WTC11 (cell line): ENCODE measurements around the gene MAP3K10. TPM values are rescaled to one million over a fixed set of nuclear protein-coding genes. Genes with fewer than 3 reads are reported as not detected.

Experiments used
- ATAC-seq: fragments of 200-7000 bp; cut with Tn5 transposase; 2 replicates; pipeline ENCODE4 v1.10.0; 2021; ENCODE audit warnings: mild to moderate bottlenecking, moderate library complexity
- CTCF ChIA-PET: fragments of 300-600 bp; sonication (Branson Sonifier 250); formaldehyde crosslinking; loops from one replicate; lab custom pipeline; 2021; ENCODE audit warnings: antibody characterized with exemption; lab: Charles Lee
- POLR2A ChIA-PET: fragments of 350-600 bp; sonication (Branson Sonifier 250); formaldehyde crosslinking; loops from one replicate; lab custom pipeline; 2021; ENCODE audit warnings: antibody characterized with exemption; lab: Charles Lee
- DNase-seq: peaks from one replicate; pipeline ENCODE4 v3.0.0; 2021; ENCODE audit warnings: low spot score
- H3K27ac Mint-ChIP-seq: 2 replicates; pipeline ENCODE4 v1.8.0; 2021; ENCODE audit warnings: mixed read lengths
- H3K27me3 Mint-ChIP-seq: 2 replicates; pipeline ENCODE4 v1.8.0; 2021; ENCODE audit warnings: low read depth, mild to moderate bottlenecking, moderate library complexity, mixed read lengths
- H3K36me3 Mint-ChIP-seq: 2 replicates; pipeline ENCODE4 v1.8.0; 2021; ENCODE audit warnings: mixed read lengths
- H3K4me1 Mint-ChIP-seq: 2 replicates; pipeline ENCODE4 v1.8.0; 2022; ENCODE audit warnings: mixed read lengths
- H3K4me3 Mint-ChIP-seq: 2 replicates; pipeline ENCODE4 v1.8.0; 2021; ENCODE audit warnings: mild to moderate bottlenecking, moderate library complexity, mixed read lengths
- H3K9me3 Mint-ChIP-seq: 2 replicates; pipeline ENCODE4 v1.8.0; 2021; ENCODE audit warnings: mixed read lengths
- ATF1 ChIP-seq: sonication (generic); formaldehyde crosslinking; IDR thresholded peaks from 2 replicates; pipeline ENCODE4 v1.8.1; 2023; ENCODE audit warnings: mild to moderate bottlenecking, moderate library complexity, missing genetic modification reagents
- ATF2 ChIP-seq: sonication (generic); formaldehyde crosslinking; IDR thresholded peaks from 2 replicates; pipeline ENCODE4 v1.8.1; 2022; ENCODE audit warnings: low read depth, missing genetic modification reagents, borderline replicate concordance
- CBFB ChIP-seq: sonication (generic); formaldehyde crosslinking; IDR thresholded peaks from 2 replicates; pipeline ENCODE4 v1.8.1; 2022; ENCODE audit warnings: mild to moderate bottlenecking, low read depth, missing genetic modification reagents
- E2F4 ChIP-seq: sonication (generic); formaldehyde crosslinking; IDR thresholded peaks from 2 replicates; pipeline ENCODE4 v1.8.1; 2022; ENCODE audit warnings: low read depth, mild to moderate bottlenecking, moderate library complexity, missing genetic modification reagents, borderline replicate concordance
- FOXK1 ChIP-seq: sonication (generic); formaldehyde crosslinking; IDR thresholded peaks from 2 replicates; pipeline ENCODE4 v1.8.0; 2022; ENCODE audit warnings: mild to moderate bottlenecking, moderate library complexity, missing genetic modification reagents
- GRHL2 ChIP-seq: fragments of 250-450 bp; sonication (Bioruptor Pico); IDR thresholded peaks from 2 replicates; pipeline ENCODE4 v1.8.0; 2022; ENCODE audit warnings: mild to moderate bottlenecking, moderate library complexity; ENCODE audit not compliant: insufficient replicate concordance, severe bottlenecking
- HMGA2 ChIP-seq: fragments of 250-450 bp; sonication (Bioruptor Pico); IDR thresholded peaks from 2 replicates; pipeline ENCODE4 v1.4.0; 2021; ENCODE audit warnings: mild to moderate bottlenecking, moderate library complexity
- IRF2 ChIP-seq: sonication (generic); formaldehyde crosslinking; IDR thresholded peaks from 2 replicates; pipeline ENCODE4 v1.8.0; 2022; ENCODE audit warnings: low read depth, missing genetic modification reagents, borderline replicate concordance
- JUN ChIP-seq: sonication (generic); formaldehyde crosslinking; IDR thresholded peaks from 2 replicates; pipeline ENCODE4 v1.8.0; 2023; ENCODE audit warnings: mild to moderate bottlenecking, missing genetic modification reagents
- KAT7 ChIP-seq: sonication (generic); formaldehyde crosslinking; IDR thresholded peaks from 2 replicates; pipeline ENCODE4 v1.8.1; 2023; ENCODE audit warnings: missing genetic modification reagents, mild to moderate bottlenecking, borderline replicate concordance
- NR1H2 ChIP-seq: sonication (generic); formaldehyde crosslinking; IDR thresholded peaks from 2 replicates; pipeline ENCODE4 v1.9.0; 2021; ENCODE audit warnings: mild to moderate bottlenecking, moderate library complexity, missing genetic modification reagents
- NR3C1 ChIP-seq: sonication (generic); formaldehyde crosslinking; conservative IDR thresholded peaks from 2 replicates; pipeline ENCODE4 v1.8.1; 2023; ENCODE audit warnings: low read depth, mild to moderate bottlenecking, missing genetic modification reagents
- OVOL2 ChIP-seq: fragments of 250-450 bp; sonication (Bioruptor Pico); IDR thresholded peaks from 2 replicates; pipeline ENCODE4 v1.9.0; 2021; ENCODE audit warnings: mild to moderate bottlenecking, borderline replicate concordance
- PREB ChIP-seq: sonication (generic); formaldehyde crosslinking; IDR thresholded peaks from 2 replicates; pipeline ENCODE4 v1.8.1; 2022; ENCODE audit warnings: mild to moderate bottlenecking, missing genetic modification reagents, moderate library complexity, borderline replicate concordance
- SP1 ChIP-seq: sonication (generic); formaldehyde crosslinking; conservative IDR thresholded peaks from 2 replicates; pipeline ENCODE4 v1.8.1; 2022; ENCODE audit warnings: missing genetic modification reagents
- TEAD1 ChIP-seq: sonication (generic); formaldehyde crosslinking; IDR thresholded peaks from 2 replicates; pipeline ENCODE4 v1.8.0; 2022; ENCODE audit warnings: mild to moderate bottlenecking, missing genetic modification reagents
- ZNF121 ChIP-seq: sonication (generic); formaldehyde crosslinking; IDR thresholded peaks from 2 replicates; pipeline ENCODE4 v1.8.0; 2023; ENCODE audit warnings: missing genetic modification reagents
- ZNF396 ChIP-seq: fragments of 250-450 bp; sonication (Bioruptor Pico); IDR thresholded peaks from 2 replicates; pipeline ENCODE4 v1.8.0; 2021; ENCODE audit warnings: mild to moderate bottlenecking, moderate library complexity, borderline replicate concordance
- ZNF416 ChIP-seq: fragments of 250-450 bp; sonication (Bioruptor Pico); IDR thresholded peaks from 2 replicates; pipeline ENCODE4 v1.9.0; 2021; ENCODE audit warnings: mild to moderate bottlenecking, inconsistent platforms
- ZNF671 ChIP-seq: fragments of 250-450 bp; sonication (Bioruptor Pico); IDR thresholded peaks from 2 replicates; pipeline ENCODE4 v1.8.0; 2021; ENCODE audit warnings: mild to moderate bottlenecking
- total RNA-seq: library from RNA; stranded (reverse); gene quantifications from 3 replicates; pipeline ENCODE4 v1.2.3, GENCODE V29; 2021
- TF ChIP-seq, protein P1 (sequence below): fragments of 250-450 bp; sonication (Bioruptor Pico); IDR thresholded peaks from 2 replicates; pipeline ENCODE4 v2.1.2; 2022; ENCODE audit warnings: mild to moderate bottlenecking, moderate library complexity
- TF ChIP-seq, protein P2 (sequence below): sonication (generic); formaldehyde crosslinking; IDR thresholded peaks from 2 replicates; pipeline ENCODE4 v1.8.0; 2022; ENCODE audit warnings: mild to moderate bottlenecking, missing genetic modification reagents

The MAP3K10 gene
- total RNA-seq, 1 experiment from 2014 or later: 23.5 TPM

- TF ChIP-seq OVOL2 (CRISPR knock-in tag): no peak
- TF ChIP-seq, protein P1, sequence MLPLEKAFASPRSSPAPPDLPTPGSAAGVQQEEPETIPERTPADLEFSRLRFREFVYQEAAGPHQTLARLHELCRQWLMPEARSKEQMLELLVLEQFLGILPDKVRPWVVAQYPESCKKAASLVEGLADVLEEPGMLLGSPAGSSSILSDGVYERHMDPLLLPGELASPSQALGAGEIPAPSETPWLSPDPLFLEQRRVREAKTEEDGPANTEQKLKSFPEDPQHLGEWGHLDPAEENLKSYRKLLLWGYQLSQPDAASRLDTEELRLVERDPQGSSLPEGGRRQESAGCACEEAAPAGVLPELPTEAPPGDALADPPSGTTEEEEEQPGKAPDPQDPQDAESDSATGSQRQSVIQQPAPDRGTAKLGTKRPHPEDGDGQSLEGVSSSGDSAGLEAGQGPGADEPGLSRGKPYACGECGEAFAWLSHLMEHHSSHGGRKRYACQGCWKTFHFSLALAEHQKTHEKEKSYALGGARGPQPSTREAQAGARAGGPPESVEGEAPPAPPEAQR (CRISPR knock-in tag): no peak
- TF ChIP-seq PREB (CRISPR knock-in tag): no peak
- no peak for TF ChIP-seq CBFB (CRISPR knock-in tag)
- no peak for TF ChIP-seq KAT7 (CRISPR knock-in tag)
- TF ChIP-seq JUN (CRISPR knock-in tag): no peak
- TF ChIP-seq NR1H2 (CRISPR knock-in tag): no peak
- TF ChIP-seq, all 79 proteins: peak for 0
- Mint-ChIP-seq H3K36me3 (peaks cover 25% of the 10 kb centered on the region), H3K9me3 (no peaks in the 10 kb centered on the region), H3K27me3 (no peaks in the 10 kb centered on the region), H3K27ac (no peak overlapping the region), H3K4me3 (no peak overlapping the region), H3K4me1 (peaks cover 16% of the 10 kb centered on the region)
- no peak for DNase-seq
- CTCF ChIA-PET: no interaction called here
- ATAC-seq: no peak
- POLR2A ChIA-PET: no interaction called here
These were observed 64.5 kb downstream of the MAP3K10 start for GRCh38 chr19:40255619-40256166.

- Mint-ChIP-seq H3K36me3 (peaks cover 26% of the 10 kb centered on the region), H3K27me3 (no peaks in the 10 kb centered on the region), H3K9me3 (no peaks in the 10 kb centered on the region), H3K27ac (no peak overlapping the region), H3K4me3 (no peak overlapping the region)
- ChIA-PET CTCF (interaction anchor here (0.6 kb wide), 1 partner anchor 14 kb away, joined by 3 read pairs; no protein-coding TSS in a partner anchor), POLR2A (no interaction called here)
- TF ChIP-seq TEAD1 (no peak), ATF1 (CRISPR knock-in tag) (no peak), ZNF416 (CRISPR knock-in tag) (no peak), ZNF671 (no peak), HMGA2 (no peak), ZNF396 (CRISPR knock-in tag) (no peak), ZNF121 (CRISPR knock-in tag) (no peak), FOXK1 (CRISPR knock-in tag) (no peak), GRHL2 (CRISPR knock-in tag) (no peak), E2F4 (CRISPR knock-in tag) (no peak)
- TF ChIP-seq, protein P2, sequence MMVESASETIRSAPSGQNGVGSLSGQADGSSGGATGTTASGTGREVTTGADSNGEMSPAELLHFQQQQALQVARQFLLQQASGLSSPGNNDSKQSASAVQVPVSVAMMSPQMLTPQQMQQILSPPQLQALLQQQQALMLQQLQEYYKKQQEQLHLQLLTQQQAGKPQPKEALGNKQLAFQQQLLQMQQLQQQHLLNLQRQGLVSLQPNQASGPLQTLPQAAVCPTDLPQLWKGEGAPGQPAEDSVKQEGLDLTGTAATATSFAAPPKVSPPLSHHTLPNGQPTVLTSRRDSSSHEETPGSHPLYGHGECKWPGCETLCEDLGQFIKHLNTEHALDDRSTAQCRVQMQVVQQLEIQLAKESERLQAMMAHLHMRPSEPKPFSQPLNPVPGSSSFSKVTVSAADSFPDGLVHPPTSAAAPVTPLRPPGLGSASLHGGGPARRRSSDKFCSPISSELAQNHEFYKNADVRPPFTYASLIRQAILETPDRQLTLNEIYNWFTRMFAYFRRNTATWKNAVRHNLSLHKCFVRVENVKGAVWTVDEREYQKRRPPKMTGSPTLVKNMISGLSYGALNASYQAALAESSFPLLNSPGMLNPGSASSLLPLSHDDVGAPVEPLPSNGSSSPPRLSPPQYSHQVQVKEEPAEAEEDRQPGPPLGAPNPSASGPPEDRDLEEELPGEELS (CRISPR knock-in tag): no peak
- TF ChIP-seq, all 79 proteins: peak for 0
- no peak for ATAC-seq
- H3K4me1 Mint-ChIP-seq: peaks cover 16% of the 10 kb centered on the region
- DNase-seq: no peak
These were observed 65.3 kb downstream of the MAP3K10 start for GRCh38 chr19:40256512-40256911.

GRCh38 chr19:40257096-40257517 lies 65.9 kb downstream of the MAP3K10 start:
- Mint-ChIP-seq H3K4me1 (peaks cover 16% of the 10 kb centered on the region), H3K27me3 (no peaks in the 10 kb centered on the region), H3K9me3 (no peaks in the 10 kb centered on the region), H3K27ac (no peak overlapping the region), H3K36me3 (peaks cover 26% of the 10 kb centered on the region), H3K4me3 (no peak overlapping the region)
- DNase-seq: no peak
- ChIA-PET POLR2A (no interaction called here), CTCF (interaction anchor here (0.6 kb wide), 1 partner anchor 13 kb away, joined by 3 read pairs; no protein-coding TSS in a partner anchor)
- no peak for ATAC-seq
- TF ChIP-seq ZNF121 (CRISPR knock-in tag): no peak
- no peak for TF ChIP-seq ATF2 (CRISPR knock-in tag)
- no peak for TF ChIP-seq IRF2 (CRISPR knock-in tag)
- TF ChIP-seq NR3C1 (CRISPR knock-in tag): no peak
- TF ChIP-seq NR1H2 (CRISPR knock-in tag): no peak
- no peak for TF ChIP-seq SP1 (CRISPR knock-in tag)
- no peak for TF ChIP-seq OVOL2 (CRISPR knock-in tag)
- no peak for TF ChIP-seq HMGA2
- TF ChIP-seq ATF1 (CRISPR knock-in tag): no peak
- TF ChIP-seq CBFB (CRISPR knock-in tag): no peak
